Measurements from ENCODE around the gene USP34.

USP34 gene

GRCh38 chr2:61426267-61426897 lies 44.5 kb downstream of the USP34 start:
- no peak overlapping the region for H3K4me3 Mint-ChIP-seq
- H3K4me1 Mint-ChIP-seq (ENCODE audit: low read depth): peaks cover 56% of the 10 kb centered on the region

GRCh38 chr2:61425605-61426155 lies 45.2 kb downstream of the USP34 start:
- Mint-ChIP-seq H3K9me3 (no peaks in the 10 kb centered on the region), H3K27ac (peak overlapping the region; percentile 27), H3K36me3 (ENCODE audit: low read depth) (no peaks in the 10 kb centered on the region), H3K4me1 (ENCODE audit: low read depth) (peaks cover 56% of the 10 kb centered on the region), H3K4me3 (no peak overlapping the region), H3K27me3 (no peaks in the 10 kb centered on the region)
- intact Hi-C loops (cut with micrococcal nuclease): loop anchor here (2.0 kb wide), 1 partner anchor 45 kb away; the partner anchor contains the start of gene USP34

More at GRCh38 chr2:61426267-61426897, 44.5 kb downstream of the USP34 start:
- H3K27me3 Mint-ChIP-seq: no peaks in the 10 kb centered on the region
- intact Hi-C loops (cut with micrococcal nuclease): loop anchor here (2.0 kb wide), 1 partner anchor 44 kb away; the partner anchor contains the start of gene USP34
- no peak overlapping the region for H3K27ac Mint-ChIP-seq
- no peaks in the 10 kb centered on the region for H3K36me3 Mint-ChIP-seq (ENCODE audit: low read depth)
- H3K9me3 Mint-ChIP-seq: no peaks in the 10 kb centered on the region

- peaks cover 53% of the 10 kb centered on the region for H3K4me1 Mint-ChIP-seq (ENCODE audit: low read depth)
- no peak overlapping the region for H3K27ac Mint-ChIP-seq
- no peaks in the 10 kb centered on the region for H3K9me3 Mint-ChIP-seq
- H3K27me3 Mint-ChIP-seq: no peaks in the 10 kb centered on the region
- no peaks in the 10 kb centered on the region for H3K36me3 Mint-ChIP-seq (ENCODE audit: low read depth)
- no peak overlapping the region for H3K4me3 Mint-ChIP-seq
- intact Hi-C loops (cut with micrococcal nuclease): no loop called here
These were observed 47.2 kb downstream of the USP34 start for GRCh38 chr2:61423714-61424113.

- intact Hi-C loops (cut with micrococcal nuclease): no loop called here
- Mint-ChIP-seq H3K36me3 (ENCODE audit: low read depth) (peaks cover 11% of the 10 kb centered on the region), H3K9me3 (no peaks in the 10 kb centered on the region), H3K27me3 (no peaks in the 10 kb centered on the region), H3K4me3 (no peak overlapping the region), H3K27ac (peak overlapping the region; percentile 51), H3K4me1 (ENCODE audit: low read depth) (peaks cover 33% of the 10 kb centered on the region)
These were observed 49.3 kb downstream of the USP34 start for GRCh38 chr2:61421611-61422010.

- intact Hi-C loops (cut with micrococcal nuclease): no loop called here
- no peaks in the 10 kb centered on the region for H3K9me3 Mint-ChIP-seq
- no peaks in the 10 kb centered on the region for H3K27me3 Mint-ChIP-seq
- H3K4me1 Mint-ChIP-seq (ENCODE audit: low read depth): peaks cover 27% of the 10 kb centered on the region
- peaks cover 13% of the 10 kb centered on the region for H3K36me3 Mint-ChIP-seq (ENCODE audit: low read depth)
- H3K27ac Mint-ChIP-seq: no peak overlapping the region
- no peak overlapping the region for H3K4me3 Mint-ChIP-seq
These were observed 49.8 kb downstream of the USP34 start for GRCh38 chr2:61420991-61421544.

- no peaks in the 10 kb centered on the region for H3K9me3 Mint-ChIP-seq
- H3K4me1 Mint-ChIP-seq (ENCODE audit: low read depth): peaks cover 16% of the 10 kb centered on the region
- H3K36me3 Mint-ChIP-seq (ENCODE audit: low read depth): peaks cover 21% of the 10 kb centered on the region
- H3K27me3 Mint-ChIP-seq: no peaks in the 10 kb centered on the region
- no peak overlapping the region for H3K4me3 Mint-ChIP-seq
- H3K27ac Mint-ChIP-seq: no peak overlapping the region
- intact Hi-C loops (cut with micrococcal nuclease): no loop called here
These were observed 51.3 kb downstream of the USP34 start for GRCh38 chr2:61419570-61419969.

GRCh38 chr2:61419129-61419528 lies 51.8 kb downstream of the USP34 start:
- H3K9me3 Mint-ChIP-seq: no peaks in the 10 kb centered on the region
- no peak overlapping the region for H3K4me3 Mint-ChIP-seq
- intact Hi-C loops (cut with micrococcal nuclease): no loop called here
- no peaks in the 10 kb centered on the region for H3K27me3 Mint-ChIP-seq
- no peak overlapping the region for H3K27ac Mint-ChIP-seq
- H3K36me3 Mint-ChIP-seq (ENCODE audit: low read depth): peaks cover 25% of the 10 kb centered on the region
- peaks cover 20% of the 10 kb centered on the region for H3K4me1 Mint-ChIP-seq (ENCODE audit: low read depth)

- Mint-ChIP-seq H3K4me3 (no peak overlapping the region), H3K4me1 (ENCODE audit: low read depth) (peaks cover 18% of the 10 kb centered on the region), H3K36me3 (ENCODE audit: low read depth) (peaks cover 33% of the 10 kb centered on the region), H3K9me3 (no peaks in the 10 kb centered on the region), H3K27ac (no peak overlapping the region), H3K27me3 (no peaks in the 10 kb centered on the region)
- intact Hi-C loops (cut with micrococcal nuclease): no loop called here
These were observed 53.8 kb downstream of the USP34 start for GRCh38 chr2:61416871-61417645.

- no peak overlapping the region for H3K4me3 Mint-ChIP-seq
- H3K36me3 Mint-ChIP-seq (ENCODE audit: low read depth): peaks cover 45% of the 10 kb centered on the region
- H3K4me1 Mint-ChIP-seq (ENCODE audit: low read depth): peaks cover 12% of the 10 kb centered on the region
- H3K9me3 Mint-ChIP-seq: no peaks in the 10 kb centered on the region
- no peak overlapping the region for H3K27ac Mint-ChIP-seq
- H3K27me3 Mint-ChIP-seq: no peaks in the 10 kb centered on the region
- intact Hi-C loops (cut with micrococcal nuclease): no loop called here
These were observed 55.6 kb downstream of the USP34 start for GRCh38 chr2:61415265-61415664.

GRCh38 chr2:61414674-61415073 lies 56.2 kb downstream of the USP34 start:
- H3K4me3 Mint-ChIP-seq: no peak overlapping the region
- H3K4me1 Mint-ChIP-seq (ENCODE audit: low read depth): peaks cover 12% of the 10 kb centered on the region
- H3K27me3 Mint-ChIP-seq: no peaks in the 10 kb centered on the region
- H3K36me3 Mint-ChIP-seq (ENCODE audit: low read depth): peaks cover 45% of the 10 kb centered on the region
- intact Hi-C loops (cut with micrococcal nuclease): no loop called here
- H3K9me3 Mint-ChIP-seq: no peaks in the 10 kb centered on the region
- no peak overlapping the region for H3K27ac Mint-ChIP-seq

GRCh38 chr2:61411109-61411508 lies 59.8 kb downstream of the USP34 start:
- Mint-ChIP-seq H3K4me3 (no peak overlapping the region), H3K36me3 (ENCODE audit: low read depth) (peaks cover 42% of the 10 kb centered on the region), H3K4me1 (ENCODE audit: low read depth) (peaks cover 12% of the 10 kb centered on the region), H3K27ac (no peak overlapping the region), H3K27me3 (no peaks in the 10 kb centered on the region), H3K9me3 (no peaks in the 10 kb centered on the region)
- intact Hi-C loops (cut with micrococcal nuclease): no loop called here

- no peaks in the 10 kb centered on the region for H3K9me3 Mint-ChIP-seq
- H3K36me3 Mint-ChIP-seq (ENCODE audit: low read depth): peaks cover 48% of the 10 kb centered on the region
- no peak overlapping the region for H3K4me3 Mint-ChIP-seq
- H3K4me1 Mint-ChIP-seq (ENCODE audit: low read depth): peaks cover 12% of the 10 kb centered on the region
- no peaks in the 10 kb centered on the region for H3K27me3 Mint-ChIP-seq
- intact Hi-C loops (cut with micrococcal nuclease): no loop called here
- no peak overlapping the region for H3K27ac Mint-ChIP-seq
These were observed 60.7 kb downstream of the USP34 start for GRCh38 chr2:61410185-61410584.

GRCh38 chr2:61405813-61406212 lies 65.1 kb downstream of the USP34 start:
- Mint-ChIP-seq H3K4me1 (ENCODE audit: low read depth) (no peaks in the 10 kb centered on the region), H3K9me3 (no peaks in the 10 kb centered on the region), H3K27me3 (no peaks in the 10 kb centered on the region), H3K27ac (no peak overlapping the region), H3K4me3 (no peak overlapping the region), H3K36me3 (ENCODE audit: low read depth) (peaks cover 35% of the 10 kb centered on the region)
- intact Hi-C loops (cut with micrococcal nuclease): no loop called here

GRCh38 chr2:61404438-61404837 lies 66.4 kb downstream of the USP34 start:
- H3K36me3 Mint-ChIP-seq (ENCODE audit: low read depth): peaks cover 45% of the 10 kb centered on the region
- no peaks in the 10 kb centered on the region for H3K27me3 Mint-ChIP-seq
- no peaks in the 10 kb centered on the region for H3K9me3 Mint-ChIP-seq
- H3K4me3 Mint-ChIP-seq: no peak overlapping the region
- intact Hi-C loops (cut with micrococcal nuclease): no loop called here
- H3K27ac Mint-ChIP-seq: no peak overlapping the region
- no peaks in the 10 kb centered on the region for H3K4me1 Mint-ChIP-seq (ENCODE audit: low read depth)
